B cell (primary cell): ENCODE results near the gene PIP5K1A. TPM values are rescaled to one million over a fixed set of nuclear protein-coding genes. Genes with fewer than 3 reads are reported as not detected.

Source experiments
- ATAC-seq: fragments of 200-7000 bp; cut with Tn5 transposase; one replicate; pipeline ENCODE4 v1.10.0; 2021; ENCODE audit warnings: low read depth, mild to moderate bottlenecking, moderate number of reproducible peaks, moderate library complexity
- CTCF ChIA-PET: fragments of 350-600 bp; sonication (Branson Sonifier 250); formaldehyde crosslinking; loops from one replicate; lab custom pipeline; 2021; ENCODE audit warnings: antibody characterized with exemption, inconsistent platforms; lab: Charles Lee
- POLR2A ChIA-PET: fragments of 350-600 bp; sonication (Branson Sonifier 250); formaldehyde crosslinking; loops from one replicate; lab custom pipeline; 2021; ENCODE audit warnings: antibody characterized with exemption; lab: Charles Lee
- DNase-seq: peaks from one replicate; pipeline ENCODE4 v3.0.0; 2013
- H2AFZ ChIP-seq: 2 replicates; pipeline ENCODE4 v1.6.1; 2012; ENCODE audit warnings: mild to moderate bottlenecking, low read depth, low read length; ENCODE audit not compliant: insufficient read depth, poor library complexity, severe bottlenecking
- H3K27ac ChIP-seq, 2 donors: 1 replicate in 1 of 2; 2 replicates in 1 of 2; pipeline ENCODE4 v1.5.1; 2012 to 2013; ENCODE audit warnings: low read length in 2 of 2, mild to moderate bottlenecking in 2 of 2, moderate library complexity in 1 of 2
- H3K27me3 ChIP-seq, 4 experiments: fragments of 200-600 bp in 1 of 4; sonication (generic) in 1 of 4; replicated peaks in 1 of 4; 1 replicate in 2 of 4; 2 replicates in 2 of 4; pipeline versions ENCODE4 v1.6.1 to v1.7.0; 2013 to 2016; ENCODE audit warnings: low read length in 3 of 4, mild to moderate bottlenecking in 2 of 4, mixed read lengths in 1 of 4, moderate library complexity in 1 of 4; ENCODE audit not compliant: insufficient read depth in 4 of 4, control insufficient read depth in 3 of 4; ENCODE audit errors: control extremely low read depth in 1 of 4
- H3K36me3 ChIP-seq, 2 experiments: replicated peaks in 1 of 2; 1 replicate in 1 of 2; 2 replicates in 1 of 2; pipeline versions ENCODE4 v1.6.1 to v1.7.1; 2013; ENCODE audit warnings: low read length in 1 of 2; ENCODE audit not compliant: insufficient read depth in 2 of 2, control insufficient read depth in 1 of 2; ENCODE audit errors: control extremely low read depth in 1 of 2, extremely low read depth in 1 of 2
- H3K4me1 ChIP-seq, 2 donors: fragments of 200-600 bp in 1 of 2; sonication (generic) in 1 of 2; 1 replicate in 1 of 2; 2 replicates in 1 of 2; pipeline versions ENCODE4 v1.5.1 to v1.6.1; 2013 to 2017; ENCODE audit warnings: low read length in 2 of 2; ENCODE audit not compliant: control insufficient read depth in 2 of 2, insufficient read depth in 2 of 2
- H3K4me2 ChIP-seq: replicated peaks from 2 replicates; pipeline ENCODE3; 2012; ENCODE audit warnings: mild to moderate bottlenecking, low read depth, low read length; ENCODE audit not compliant: poor library complexity, severe bottlenecking
- H3K4me3 ChIP-seq, 5 experiments: fragments of 200-600 bp in 1 of 5; sonication (generic) in 1 of 5; 1 replicate in 3 of 5; 2 replicates in 2 of 5; pipeline versions ENCODE4 v1.5.1 to v1.7.0; 2011 to 2016; ENCODE audit warnings: low read length in 4 of 5, mild to moderate bottlenecking in 4 of 5, low read depth in 2 of 5, control low read depth in 1 of 5, moderate library complexity in 1 of 5; ENCODE audit not compliant: insufficient read depth in 1 of 5; ENCODE audit errors: control extremely low read depth in 1 of 5, extremely low read depth in 1 of 5
- H3K79me2 ChIP-seq: fragments of 200-600 bp; sonication (generic); one replicate; pipeline ENCODE4 v1.6.0; 2016; ENCODE audit warnings: low read length; ENCODE audit not compliant: control insufficient read depth, insufficient read depth
- H3K9ac ChIP-seq: fragments of 200-600 bp; sonication (generic); 2 replicates; pipeline ENCODE4 v1.6.1; 2017; ENCODE audit warnings: mild to moderate bottlenecking, low read length, moderate library complexity
- H3K9me3 ChIP-seq, 3 donors: one replicate each; pipeline versions ENCODE4 v1.6.1 to v1.7.1; 2013; ENCODE audit warnings: low read length in 2 of 3; ENCODE audit not compliant: control insufficient read depth in 2 of 3, insufficient read depth in 1 of 3; ENCODE audit errors: control extremely low read depth in 1 of 3
- H4K20me1 ChIP-seq: 2 replicates; pipeline ENCODE4 v1.6.0; 2012; ENCODE audit warnings: mild to moderate bottlenecking, low read length; ENCODE audit not compliant: insufficient read depth, control insufficient read depth, poor library complexity, severe bottlenecking
- H3K27ac Mint-ChIP-seq: one replicate; pipeline ENCODE4 v1.8.0; 2021; ENCODE audit warnings: mixed read lengths
- H3K27me3 Mint-ChIP-seq: one replicate; pipeline ENCODE4 v1.8.0; 2021; ENCODE audit warnings: mixed read lengths
- H3K4me1 Mint-ChIP-seq: one replicate; pipeline ENCODE4 v1.8.0; 2021; ENCODE audit warnings: mixed read lengths
- H3K4me3 Mint-ChIP-seq: one replicate; pipeline ENCODE4 v1.8.0; 2021; ENCODE audit warnings: mixed read lengths
- H3K9me3 Mint-ChIP-seq: one replicate; pipeline ENCODE4 v1.8.0; 2022; ENCODE audit warnings: mixed read lengths; ENCODE audit not compliant: insufficient read depth
- EZH2 ChIP-seq: IDR thresholded peaks from 2 replicates; pipeline ENCODE4 v1.6.1; 2012; ENCODE audit warnings: borderline replicate concordance, low read depth, mild to moderate bottlenecking, moderate library complexity, low read length; ENCODE audit not compliant: insufficient read depth, poor library complexity, severe bottlenecking
- WGBS: methylation state at CpG from one replicate; pipeline ENCODE4 v1.1.5; 2013; ENCODE audit warnings: missing lambda C conversion rate; ENCODE audit not compliant: insufficient coverage; 5-methylcytosine and 5-hydroxymethylcytosine counted together
- intact Hi-C: fragments of 100-400 bp; cut with micrococcal nuclease; formaldehyde crosslinking; loops from one replicate; pipeline ENCODE4 v1.10.0; 2022
- polyA plus RNA-seq: library from polyadenylated mRNA; depleted of rRNA; stranded (reverse); fragments of >200 nt; gene quantifications from 2 replicates; pipeline ENCODE4 v1.2.3, GENCODE V29; 2012
- total RNA-seq, 2 donors: library from RNA; stranded (reverse); fragments of 120-200 nt in 1 of 2; gene quantifications; 1 replicate in 1 of 2; 2 replicates in 1 of 2; pipeline versions ENCODE4 v1.2.3 to v1.2.4, GENCODE V29; 2013 to 2022
- TF ChIP-seq, protein P1 (sequence below): fragments of 200-600 bp; IDR thresholded peaks from one replicate; pipeline ENCODE4 v1.8.0; 2022; ENCODE audit warnings: antibody characterized with exemption, mild to moderate bottlenecking

PIP5K1A gene
- total and polyA plus RNA-seq, 2 donors (not counting 1 experiment from before 2014, with no cell fraction given) = 59.4 to 78.4 TPM

DNA sequence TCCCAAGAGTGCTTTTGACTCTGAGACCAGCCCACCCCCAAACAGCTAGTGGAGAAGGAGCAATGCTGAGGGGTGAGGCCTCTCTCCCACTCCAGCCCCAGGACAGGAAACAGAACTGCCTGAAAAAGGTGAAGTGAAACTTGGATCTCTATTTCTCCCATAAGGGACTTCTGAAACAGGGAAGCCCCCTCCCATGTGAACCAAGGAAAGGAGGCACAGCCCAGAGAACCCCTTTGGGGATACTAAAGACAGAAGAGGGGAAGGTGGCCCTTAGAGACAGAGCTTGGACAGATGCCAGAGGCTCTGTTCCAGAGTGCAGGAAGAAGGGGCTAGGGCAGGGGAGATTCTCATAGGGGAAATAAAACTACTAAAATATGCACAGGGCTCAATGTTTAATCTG is 39.0 kb upstream of the PIP5K1A start:
- Histone ChIP-seq H3K36me3 (peaks cover 1 to 26% of the 10 kb centered on the region in 2 experiments), H3K27me3 (no peaks in the 10 kb centered on the region), H3K9ac (peak overlapping the region; percentile 4), H2AFZ (no peak overlapping the region), H3K27ac (peak overlapping the region in 1 of 2 donors; percentile 79), H3K4me3 (no peak overlapping the region), H4K20me1 (peaks cover 10% of the 10 kb centered on the region), H3K9me3 (no peaks in the 10 kb centered on the region), H3K79me2 (peaks cover 42% of the 10 kb centered on the region), H3K4me2 (peak overlapping the region; percentile 86), H3K4me1 (peaks cover 30 to 38% of the 10 kb centered on the region in 2 donors)
- peak overlapping the region; percentile 47 for H3K4me3 Mint-ChIP-seq
- H3K9me3 Mint-ChIP-seq = no peaks in the 10 kb centered on the region
- DNase-seq (no peak), ATAC-seq (no peak)
- TF ChIP-seq EZH2 = no peak
- TF ChIP-seq, protein P1, sequence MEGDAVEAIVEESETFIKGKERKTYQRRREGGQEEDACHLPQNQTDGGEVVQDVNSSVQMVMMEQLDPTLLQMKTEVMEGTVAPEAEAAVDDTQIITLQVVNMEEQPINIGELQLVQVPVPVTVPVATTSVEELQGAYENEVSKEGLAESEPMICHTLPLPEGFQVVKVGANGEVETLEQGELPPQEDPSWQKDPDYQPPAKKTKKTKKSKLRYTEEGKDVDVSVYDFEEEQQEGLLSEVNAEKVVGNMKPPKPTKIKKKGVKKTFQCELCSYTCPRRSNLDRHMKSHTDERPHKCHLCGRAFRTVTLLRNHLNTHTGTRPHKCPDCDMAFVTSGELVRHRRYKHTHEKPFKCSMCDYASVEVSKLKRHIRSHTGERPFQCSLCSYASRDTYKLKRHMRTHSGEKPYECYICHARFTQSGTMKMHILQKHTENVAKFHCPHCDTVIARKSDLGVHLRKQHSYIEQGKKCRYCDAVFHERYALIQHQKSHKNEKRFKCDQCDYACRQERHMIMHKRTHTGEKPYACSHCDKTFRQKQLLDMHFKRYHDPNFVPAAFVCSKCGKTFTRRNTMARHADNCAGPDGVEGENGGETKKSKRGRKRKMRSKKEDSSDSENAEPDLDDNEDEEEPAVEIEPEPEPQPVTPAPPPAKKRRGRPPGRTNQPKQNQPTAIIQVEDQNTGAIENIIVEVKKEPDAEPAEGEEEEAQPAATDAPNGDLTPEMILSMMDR = no peak
- peak overlapping the region; percentile 97 for H3K27ac Mint-ChIP-seq
- POLR2A ChIA-PET = no interaction called here
- CTCF ChIA-PET = interaction anchor here (6.0 to 9.6 kb wide), 2 partner anchors 60 to 134 kb away, joined by 58 to 227 read pairs; no protein-coding TSS in a partner anchor
- peaks cover 50% of the 10 kb centered on the region for H3K4me1 Mint-ChIP-seq
- H3K27me3 Mint-ChIP-seq = no peaks in the 10 kb centered on the region
- intact Hi-C loops = no loop called here

DNA sequence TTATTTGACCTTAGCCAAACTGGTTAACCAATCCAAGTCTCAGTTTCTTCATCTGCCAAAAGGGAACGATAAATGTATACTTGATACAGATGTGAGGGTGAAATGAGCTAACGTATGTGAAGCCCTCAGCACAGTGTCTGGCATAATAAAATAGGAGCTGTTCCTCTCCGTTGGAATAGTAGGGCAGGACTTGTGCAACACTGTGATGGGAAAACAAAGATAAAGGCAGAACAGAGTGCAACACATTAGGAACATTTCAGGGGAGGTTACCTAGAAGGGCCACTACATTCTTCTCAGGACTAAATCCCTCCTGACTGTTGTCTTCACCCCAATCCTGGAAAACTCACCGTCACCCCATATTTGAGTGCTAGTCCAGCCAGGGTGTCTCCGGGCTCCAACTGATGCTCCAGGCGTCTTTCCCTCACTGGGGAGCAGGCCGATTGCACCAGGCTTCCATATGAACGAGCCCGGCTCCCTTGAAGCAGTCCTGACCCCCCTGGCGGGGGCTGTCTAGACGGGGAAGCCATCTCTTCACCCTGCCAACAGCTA is 33.5 kb upstream of the PIP5K1A start:
- Histone ChIP-seq H3K27ac (no peak overlapping the region), H3K4me1 (peaks cover 17 to 23% of the 10 kb centered on the region in 2 donors), H3K27me3 (no peaks in the 10 kb centered on the region), H2AFZ (no peak overlapping the region), H4K20me1 (peaks cover 4% of the 10 kb centered on the region), H3K9ac (peak overlapping the region; percentile 82), H3K4me2 (peak overlapping the region; percentile 91), H3K4me3 (peak overlapping the region in 3 of 5 experiments; percentile 81 to 99 (median 90)), H3K9me3 (no peaks in the 10 kb centered on the region), H3K36me3 (peaks cover 3 to 31% of the 10 kb centered on the region in 2 experiments), H3K79me2 (peaks cover 24% of the 10 kb centered on the region)
- TF ChIP-seq, protein P1 = no peak
- no peak for TF ChIP-seq EZH2
- intact Hi-C loops = loop anchor here (1.0 to 10.0 kb wide), 9 partner anchors 9 to 680 kb away; partner anchors contain the start of genes CTSS, PIP5K1A, PRUNE1 and PSMD4
- ATAC-seq (no peak), DNase-seq (no peak)
- Mint-ChIP-seq H3K4me3 (peak overlapping the region; percentile 92), H3K4me1 (peaks cover 39% of the 10 kb centered on the region), H3K9me3 (no peaks in the 10 kb centered on the region), H3K27ac (peak overlapping the region; percentile 10), H3K27me3 (no peaks in the 10 kb centered on the region)
- 85% methylated on average over 8 of the region's 11 CpGs for WGBS
- ChIA-PET POLR2A (interaction anchor here (0.7 kb wide), 1 partner anchor 163 kb away, joined by 3 read pairs; the partner anchor contains the start of gene PI4KB), CTCF (interaction anchor here (1.0 to 2.6 kb wide), 3 partner anchors 8 to 94 kb away, joined by 3 to 6 read pairs (median 4); partner anchors contain the start of genes GABPB2 and TNFAIP8L2)
